ENCODE measurements around the gene TMEM156.

The TMEM156 gene, protein sequence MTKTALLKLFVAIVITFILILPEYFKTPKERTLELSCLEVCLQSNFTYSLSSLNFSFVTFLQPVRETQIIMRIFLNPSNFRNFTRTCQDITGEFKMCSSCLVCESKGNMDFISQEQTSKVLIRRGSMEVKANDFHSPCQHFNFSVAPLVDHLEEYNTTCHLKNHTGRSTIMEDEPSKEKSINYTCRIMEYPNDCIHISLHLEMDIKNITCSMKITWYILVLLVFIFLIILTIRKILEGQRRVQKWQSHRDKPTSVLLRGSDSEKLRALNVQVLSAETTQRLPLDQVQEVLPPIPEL

DNA sequence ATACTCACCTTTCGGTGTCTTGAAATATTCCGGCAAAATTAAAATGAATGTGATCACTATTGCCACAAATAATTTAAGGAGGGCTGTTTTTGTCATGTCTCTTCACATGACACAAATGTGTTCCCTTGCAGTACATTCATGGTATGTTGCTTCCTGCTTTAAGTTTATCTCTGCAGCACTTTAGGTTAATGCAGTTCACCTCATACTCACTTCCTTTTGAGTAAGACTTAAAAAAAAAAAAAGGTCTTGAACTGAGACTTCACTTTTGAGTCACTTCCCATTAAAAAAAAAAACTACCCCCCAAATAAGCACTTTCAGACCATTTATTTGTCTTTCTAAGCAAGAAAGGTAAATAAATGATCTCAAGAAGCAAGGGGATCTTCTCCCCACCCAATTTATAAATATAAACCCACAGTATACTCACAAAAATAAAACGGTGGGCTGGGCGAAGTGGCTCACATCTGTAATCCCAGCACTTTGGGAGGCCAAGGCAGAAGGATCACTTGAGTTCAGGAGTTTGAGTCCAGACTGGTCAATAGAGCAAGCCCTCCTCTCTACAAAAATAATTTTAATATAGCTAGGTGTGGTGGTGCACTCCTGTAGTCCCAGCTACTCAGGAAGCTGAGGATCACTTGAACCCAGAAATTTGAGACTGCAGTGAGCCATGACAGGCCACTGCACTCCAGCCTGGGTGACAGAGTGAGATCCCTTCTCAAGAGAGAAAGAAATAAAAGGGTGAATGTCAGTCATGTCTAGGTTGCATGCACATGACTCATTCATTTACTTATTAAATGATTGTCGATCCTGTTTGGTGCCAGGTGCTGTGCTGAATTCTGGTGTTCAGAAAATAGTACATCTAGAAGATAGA, at the start of gene TMEM156:
Gene TMEM156 (minus strand): TSS at position 192 of the 868 bp plus-strand sequence. CDS start 96 bp downstream, at position 96.
- no peak for DNase-seq (ENCODE audit: extremely low read depth, low read depth)
- no peak within 1 kb of the TSS for H3K4me3 ChIP-seq (replicated peaks; ENCODE audit: low read depth, low read length)
- TF ChIP-seq, protein P1, sequence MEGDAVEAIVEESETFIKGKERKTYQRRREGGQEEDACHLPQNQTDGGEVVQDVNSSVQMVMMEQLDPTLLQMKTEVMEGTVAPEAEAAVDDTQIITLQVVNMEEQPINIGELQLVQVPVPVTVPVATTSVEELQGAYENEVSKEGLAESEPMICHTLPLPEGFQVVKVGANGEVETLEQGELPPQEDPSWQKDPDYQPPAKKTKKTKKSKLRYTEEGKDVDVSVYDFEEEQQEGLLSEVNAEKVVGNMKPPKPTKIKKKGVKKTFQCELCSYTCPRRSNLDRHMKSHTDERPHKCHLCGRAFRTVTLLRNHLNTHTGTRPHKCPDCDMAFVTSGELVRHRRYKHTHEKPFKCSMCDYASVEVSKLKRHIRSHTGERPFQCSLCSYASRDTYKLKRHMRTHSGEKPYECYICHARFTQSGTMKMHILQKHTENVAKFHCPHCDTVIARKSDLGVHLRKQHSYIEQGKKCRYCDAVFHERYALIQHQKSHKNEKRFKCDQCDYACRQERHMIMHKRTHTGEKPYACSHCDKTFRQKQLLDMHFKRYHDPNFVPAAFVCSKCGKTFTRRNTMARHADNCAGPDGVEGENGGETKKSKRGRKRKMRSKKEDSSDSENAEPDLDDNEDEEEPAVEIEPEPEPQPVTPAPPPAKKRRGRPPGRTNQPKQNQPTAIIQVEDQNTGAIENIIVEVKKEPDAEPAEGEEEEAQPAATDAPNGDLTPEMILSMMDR (IDR thresholded peaks at IDR 0.05; ENCODE audit: low read depth, low read length, missing control alignments): no peak

DNA sequence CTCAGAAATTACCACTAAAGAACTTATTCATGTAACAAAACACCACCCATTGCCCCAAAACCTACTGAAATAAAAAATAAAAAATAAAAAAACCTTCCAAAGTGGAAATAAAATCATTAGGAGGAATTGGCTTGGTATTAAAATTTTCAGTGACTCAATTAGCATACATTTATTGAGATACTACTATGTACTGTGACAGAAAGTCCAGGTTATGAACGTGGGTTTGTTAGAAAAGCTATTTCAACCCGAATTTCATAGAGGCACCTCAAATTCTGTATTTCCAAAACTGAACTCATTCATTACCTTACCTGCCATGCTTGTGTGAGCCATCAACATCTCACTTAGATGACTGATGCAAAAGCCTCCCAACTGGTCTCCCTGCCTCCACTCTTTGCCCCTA, 46.6 kb upstream of the TMEM156 start:
- H3K4me3 ChIP-seq (replicated peaks; ENCODE audit: low read depth, low read length): no peak overlapping the region
- no peak for DNase-seq (ENCODE audit: extremely low read depth, low read depth)
- TF ChIP-seq, protein P1 (IDR thresholded peaks at IDR 0.05; ENCODE audit: low read depth, low read length, missing control alignments): no peak

DNA sequence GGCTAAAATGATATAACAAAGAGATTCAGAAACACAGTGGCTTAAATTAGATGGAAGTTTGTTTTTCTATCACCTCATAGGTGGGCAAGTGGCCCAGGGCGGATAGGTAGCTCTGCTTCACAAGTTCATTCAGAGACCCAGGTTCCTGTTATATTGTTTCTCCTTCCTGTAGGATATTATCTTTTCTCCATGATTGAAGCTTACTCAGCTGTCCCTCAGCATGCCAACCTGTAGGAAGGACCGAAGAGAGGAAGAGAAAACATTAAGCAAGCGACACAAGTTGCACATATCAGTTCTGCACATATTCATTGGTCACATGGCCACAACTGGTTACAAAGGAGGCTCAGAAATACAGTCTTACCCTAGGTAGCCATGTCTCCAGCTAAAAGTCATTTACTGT, 36.7 kb upstream of the TMEM156 start:
- no peak overlapping the region for H3K4me3 ChIP-seq (replicated peaks; ENCODE audit: low read depth, low read length)
- DNase-seq (ENCODE audit: extremely low read depth, low read depth): no peak
- TF ChIP-seq, protein P1 (IDR thresholded peaks at IDR 0.05; ENCODE audit: low read depth, low read length, missing control alignments): no peak

DNA sequence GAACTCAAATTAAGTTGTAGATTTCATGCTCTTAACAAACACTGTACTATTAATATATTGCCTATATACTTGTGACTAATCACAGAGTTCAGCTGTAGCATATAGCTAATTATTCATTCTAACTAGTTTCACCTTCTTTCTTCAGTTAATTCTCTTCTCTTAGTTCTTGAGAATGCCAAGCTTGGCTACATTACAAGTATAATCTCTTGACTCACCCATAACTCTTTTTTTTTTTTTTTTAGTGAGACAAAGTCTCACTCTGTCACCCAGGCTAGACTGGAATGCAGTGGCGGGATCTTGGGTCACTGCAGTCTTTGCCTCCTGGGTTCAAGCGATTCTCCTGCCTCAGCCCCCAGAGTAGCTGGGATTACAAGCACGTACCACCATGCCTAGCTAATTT, 35.2 kb upstream of the TMEM156 start:
- TF ChIP-seq, protein P1 (IDR thresholded peaks at IDR 0.05; ENCODE audit: low read depth, low read length, missing control alignments): no peak
- no peak overlapping the region for H3K4me3 ChIP-seq (replicated peaks; ENCODE audit: low read depth, low read length)
- no peak for DNase-seq (ENCODE audit: extremely low read depth, low read depth)

DNA sequence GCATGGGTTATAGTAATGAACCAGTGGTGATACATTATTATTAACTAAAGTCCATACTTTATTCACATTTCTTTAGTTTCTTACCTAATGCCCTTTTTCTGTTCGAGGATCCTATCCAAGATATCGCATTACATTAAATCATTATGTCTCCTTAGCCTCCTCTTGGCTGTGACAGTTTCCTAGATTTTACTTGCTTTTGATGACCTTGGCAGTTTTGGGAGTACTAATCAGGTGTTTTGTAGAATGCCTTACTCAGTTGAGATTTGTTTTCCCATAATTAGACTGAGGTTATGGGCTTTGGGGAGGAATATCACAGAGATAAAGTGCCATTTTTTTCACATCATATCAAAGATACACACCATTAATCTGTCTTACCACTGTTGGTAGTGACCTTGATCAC, 34.8 kb upstream of the TMEM156 start:
- TF ChIP-seq, protein P1 (IDR thresholded peaks at IDR 0.05; ENCODE audit: low read depth, low read length, missing control alignments): no peak
- DNase-seq (ENCODE audit: extremely low read depth, low read depth): no peak
- H3K4me3 ChIP-seq (replicated peaks; ENCODE audit: low read depth, low read length): no peak overlapping the region

DNA sequence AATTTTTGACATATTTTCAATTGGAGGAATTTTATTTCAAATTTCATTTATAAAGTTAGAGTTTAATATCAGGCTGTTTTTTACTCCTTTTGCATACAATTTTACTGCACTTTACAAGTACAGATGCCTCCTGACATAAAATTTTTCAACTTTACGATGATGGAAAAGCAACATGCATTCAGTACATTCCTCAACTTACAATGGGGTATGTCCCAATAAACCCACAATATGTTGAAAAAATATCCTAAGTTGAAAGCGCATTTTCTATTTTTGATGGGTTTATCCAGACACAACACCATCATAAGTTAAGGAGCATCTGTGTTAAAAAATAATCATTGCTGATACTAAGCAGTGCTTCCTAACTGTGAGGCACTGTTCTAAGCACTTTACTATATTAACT, 34.2 kb upstream of the TMEM156 start:
- DNase-seq (ENCODE audit: extremely low read depth, low read depth): no peak
- TF ChIP-seq, protein P1 (IDR thresholded peaks at IDR 0.05; ENCODE audit: low read depth, low read length, missing control alignments): no peak
- H3K4me3 ChIP-seq (replicated peaks; ENCODE audit: low read depth, low read length): no peak overlapping the region
